HepG2 (cell line): ENCODE measurements around the gene SAA4. TPM values are rescaled to one million over a fixed set of nuclear protein-coding genes. Genes with fewer than 3 reads are reported as not detected.
A peak's percentile ranks its signal among the peaks of the same experiment; 100 is the strongest.

Experiments used
- HMG20B ChIP-seq: conservative IDR thresholded peaks from 2 replicates; pipeline ENCODE4 v1.6.1; 2016; ENCODE audit warnings: missing genetic modification reagents, missing compliant biosample characterization
- NCOR1 ChIP-seq: fragments of 200-600 bp; sonication (generic); IDR thresholded peaks from 2 replicates; pipeline ENCODE4 v1.7.0; 2017; ENCODE audit warnings: antibody characterized with exemption, low read length, borderline replicate concordance
- PPARG ChIP-seq: conservative IDR thresholded peaks from 2 replicates; pipeline ENCODE4 v1.6.1; 2016; ENCODE audit warnings: missing biosample characterization, missing genetic modification reagents
- RCOR2 ChIP-seq: IDR thresholded peaks from 2 replicates; pipeline ENCODE4 v1.6.1; 2016; ENCODE audit warnings: missing biosample characterization, missing genetic modification reagents
- SOX5 ChIP-seq: IDR thresholded peaks from 2 replicates; pipeline ENCODE4 v1.6.1; 2016; ENCODE audit warnings: borderline replicate concordance
- STAG1 ChIP-seq: sonication (generic); formaldehyde crosslinking; IDR thresholded peaks from 2 replicates; pipeline ENCODE4 v1.4.0; 2020; ENCODE audit warnings: missing genetic modification reagents
- THAP11 ChIP-seq: IDR thresholded peaks from 2 replicates; pipeline ENCODE4 v1.6.1; 2016; ENCODE audit warnings: missing biosample characterization, missing genetic modification reagents
- ZBTB40 ChIP-seq, 2 experiments: fragments of 450-650 bp in 1 of 2; sonication (generic) in 1 of 2; formaldehyde crosslinking in 1 of 2; IDR thresholded peaks; 2 replicates each; pipeline versions ENCODE4 v1.6.1 to v1.8.0; 2016 to 2022; ENCODE audit warnings: antibody characterized with exemption in 1 of 2, mild to moderate bottlenecking in 1 of 2, missing genetic modification reagents in 1 of 2
- ZMYM4 ChIP-seq: sonication (generic); formaldehyde crosslinking; IDR thresholded peaks from 2 replicates; pipeline ENCODE4 v1.8.1; 2023; ENCODE audit warnings: mild to moderate bottlenecking, missing genetic modification reagents
- ZNF331 ChIP-seq: sonication (generic); formaldehyde crosslinking; IDR thresholded peaks from 2 replicates; pipeline ENCODE4 v1.4.0; 2020; ENCODE audit warnings: missing genetic modification reagents
- polyA plus RNA-seq, 8 experiments: library from polyadenylated mRNA; depleted of rRNA in 3 of 8; stranded (reverse) in 7 of 8; unstranded in 1 of 8; fragments of >200 nt; fragmentation: Illumina TruSeq in 4 of 8; extraction: Trizol in 4 of 8; gene quantifications; 2 replicates each; pipeline versions ENCODE4 v1.2.1 to v1.2.3, GENCODE V29; 2011 to 2016; ENCODE audit warnings: low read depth in 4 of 8, missing spikeins in 1 of 8, mixed read lengths in 1 of 8; ENCODE audit not compliant: insufficient read depth in 1 of 8
- total RNA-seq, 5 experiments: library from RNA; depleted of rRNA; stranded (reverse); fragments of >200 nt; fragmentation: Illumina TruSeq; extraction: Trizol; gene quantifications; 2 replicates each; pipeline ENCODE4 v1.2.3, GENCODE V29; 2016; ENCODE audit warnings: low read depth in 1 of 5
- TF ChIP-seq, protein P1 (sequence below): sonication (generic); formaldehyde crosslinking; IDR thresholded peaks from 2 replicates; pipeline ENCODE4 v1.8.0; 2022; ENCODE audit warnings: mild to moderate bottlenecking, missing genetic modification reagents
- TF ChIP-seq, protein P2 (sequence below): sonication (generic); formaldehyde crosslinking; IDR thresholded peaks from 2 replicates; pipeline ENCODE4 v1.4.0; 2020; ENCODE audit warnings: low read depth, mild to moderate bottlenecking, missing genetic modification reagents

The SAA4 gene
- total and polyA plus RNA-seq, 2 of the 13 experiments (the other 11 are each of a cell fraction or from before 2014, with no cell fraction given) = 53.4 to 253 TPM

GRCh38 chr11:18259259-18259658 lies 22.7 kb upstream of the SAA4 start (continued):
- TF ChIP-seq, protein P1, sequence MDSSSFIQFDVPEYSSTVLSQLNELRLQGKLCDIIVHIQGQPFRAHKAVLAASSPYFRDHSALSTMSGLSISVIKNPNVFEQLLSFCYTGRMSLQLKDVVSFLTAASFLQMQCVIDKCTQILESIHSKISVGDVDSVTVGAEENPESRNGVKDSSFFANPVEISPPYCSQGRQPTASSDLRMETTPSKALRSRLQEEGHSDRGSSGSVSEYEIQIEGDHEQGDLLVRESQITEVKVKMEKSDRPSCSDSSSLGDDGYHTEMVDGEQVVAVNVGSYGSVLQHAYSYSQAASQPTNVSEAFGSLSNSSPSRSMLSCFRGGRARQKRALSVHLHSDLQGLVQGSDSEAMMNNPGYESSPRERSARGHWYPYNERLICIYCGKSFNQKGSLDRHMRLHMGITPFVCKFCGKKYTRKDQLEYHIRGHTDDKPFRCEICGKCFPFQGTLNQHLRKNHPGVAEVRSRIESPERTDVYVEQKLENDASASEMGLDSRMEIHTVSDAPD (CRISPR knock-in tag) = 0 out of 2 replicates have a peak, but pooled peaks have one; percentile 50
- TF ChIP-seq, protein P2, sequence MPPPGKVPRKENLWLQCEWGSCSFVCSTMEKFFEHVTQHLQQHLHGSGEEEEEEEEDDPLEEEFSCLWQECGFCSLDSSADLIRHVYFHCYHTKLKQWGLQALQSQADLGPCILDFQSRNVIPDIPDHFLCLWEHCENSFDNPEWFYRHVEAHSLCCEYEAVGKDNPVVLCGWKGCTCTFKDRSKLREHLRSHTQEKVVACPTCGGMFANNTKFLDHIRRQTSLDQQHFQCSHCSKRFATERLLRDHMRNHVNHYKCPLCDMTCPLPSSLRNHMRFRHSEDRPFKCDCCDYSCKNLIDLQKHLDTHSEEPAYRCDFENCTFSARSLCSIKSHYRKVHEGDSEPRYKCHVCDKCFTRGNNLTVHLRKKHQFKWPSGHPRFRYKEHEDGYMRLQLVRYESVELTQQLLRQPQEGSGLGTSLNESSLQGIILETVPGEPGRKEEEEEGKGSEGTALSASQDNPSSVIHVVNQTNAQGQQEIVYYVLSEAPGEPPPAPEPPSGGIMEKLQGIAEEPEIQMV (CRISPR knock-in tag) = no peak
- TF ChIP-seq THAP11 (CRISPR knock-in tag) = 0 out of 2 replicates have a peak, but pooled peaks have one; percentile 20
- peak; percentile 54; the same call in 1 of the 2 replicates for TF ChIP-seq PPARG
- TF ChIP-seq ZNF331 = peak; percentile 71
- no peak for TF ChIP-seq STAG1 (CRISPR knock-in tag)
- peak; percentile 24; the same call in 1 of the 2 replicates for TF ChIP-seq NCOR1
- TF ChIP-seq ZMYM4 (CRISPR knock-in tag) = peak; percentile 60
- no peak for TF ChIP-seq ZBTB40 (IDR thresholded peaks at IDR 0.05)
- no peak for TF ChIP-seq ZBTB40 (CRISPR knock-in tag; IDR thresholded peaks at IDR 0.05)
- 0 out of 2 replicates have a peak, but pooled peaks have one; percentile 23 for TF ChIP-seq SOX5
- TF ChIP-seq HMG20B = 0 out of 2 replicates have a peak, but pooled peaks have one; percentile 36
- 0 out of 2 replicates have a peak, but pooled peaks have one; percentile 18 for TF ChIP-seq RCOR2 (CRISPR knock-in tag)
- TF ChIP-seq, all 625 proteins: peak for 35
